D721Med (cell line): Measurements from ENCODE around the gene PLEKHA6.
A peak's percentile ranks its signal among the peaks of the same experiment; 100 is the strongest.

Experiments used
- DNase-seq: peaks from one replicate; pipeline ENCODE4 v3.0.0; 2011; ENCODE audit warnings: low spot score; ENCODE audit not compliant: insufficient read length
- FAIRE-seq: peaks from 2 replicates; lab custom pipeline; 2011; peaks lifted over from hg19 to GRCh38; lab: Jason Lieb, UNC
- CTCF ChIP-seq: IDR thresholded peaks from 2 replicates; pipeline ENCODE4 v1.5.1; 2012; ENCODE audit warnings: mild to moderate bottlenecking, control low read depth; ENCODE audit not compliant: insufficient read depth; ENCODE audit errors: missing control alignments

Gene PLEKHA6

GRCh38 chr1:204368996-204369726 lies 9.4 kb upstream of the PLEKHA6 start:
- DNase-seq: no peak

GRCh38 chr1:204367956-204368355 lies 8.2 kb upstream of the PLEKHA6 start:
- DNase-seq (no peak), FAIRE-seq (no peak)
- no peak for TF ChIP-seq CTCF

More at GRCh38 chr1:204368996-204369726, 9.4 kb upstream of the PLEKHA6 start:
- TF ChIP-seq CTCF: no peak
- no peak for FAIRE-seq

GRCh38 chr1:204367193-204367858 lies 7.6 kb upstream of the PLEKHA6 start:
- FAIRE-seq: no peak
- no peak for TF ChIP-seq CTCF
- no peak for DNase-seq

GRCh38 chr1:204366759-204367158 lies 7.0 kb upstream of the PLEKHA6 start:
- DNase-seq (no peak), FAIRE-seq (no peak)
- TF ChIP-seq CTCF: peak; percentile 59

- peak; percentile 85 for FAIRE-seq
- TF ChIP-seq CTCF: peak; percentile 99
Observed at GRCh38 chr1:204363335-204364114, 3.8 kb upstream of the PLEKHA6 start.

GRCh38 chr1:204362984-204363334 lies 3.2 kb upstream of the PLEKHA6 start:
- FAIRE-seq (no peak), DNase-seq (no peak)
- TF ChIP-seq CTCF: no peak

More at GRCh38 chr1:204363335-204364114, 3.8 kb upstream of the PLEKHA6 start:
- peak; percentile 75 for DNase-seq
